Islet of Langerhans (tissue), 1 donor: Measurements from ENCODE around the gene OR10T2.
"Not testable (repeated sequence)": the region's sequence is repeated elsewhere in the genome, so short reads cannot be mapped to it uniquely, and the experiment has no call there.

Experiments used
- FAIRE-seq: peaks from one replicate; lab custom pipeline; 2011; peaks lifted over from hg19 to GRCh38; lab: Jason Lieb, UNC

The OR10T2 gene

GRCh38 chr1:158355773-158356285 is 43.4 kb downstream of the OR10T2 start:
- no peak for FAIRE-seq

DNA sequence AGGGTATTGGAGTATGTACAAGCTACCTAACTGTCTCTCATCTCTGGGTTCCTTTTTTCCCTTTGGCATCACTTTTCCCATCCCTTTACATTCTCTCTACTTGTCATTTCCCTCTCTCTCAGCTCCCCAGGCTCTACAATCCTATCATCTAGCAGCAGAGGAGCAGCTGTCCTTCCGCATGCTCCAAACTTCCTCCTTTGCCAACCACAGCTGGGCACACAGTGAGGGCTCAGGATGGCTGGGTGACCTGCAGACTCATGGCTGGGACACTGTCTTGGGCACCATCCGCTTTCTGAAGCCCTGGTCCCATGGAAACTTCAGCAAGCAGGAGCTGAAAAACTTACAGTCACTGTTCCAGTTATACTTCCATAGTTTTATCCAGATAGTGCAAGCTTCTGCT is 45.0 kb downstream of the OR10T2 start:
- no peak for FAIRE-seq

DNA sequence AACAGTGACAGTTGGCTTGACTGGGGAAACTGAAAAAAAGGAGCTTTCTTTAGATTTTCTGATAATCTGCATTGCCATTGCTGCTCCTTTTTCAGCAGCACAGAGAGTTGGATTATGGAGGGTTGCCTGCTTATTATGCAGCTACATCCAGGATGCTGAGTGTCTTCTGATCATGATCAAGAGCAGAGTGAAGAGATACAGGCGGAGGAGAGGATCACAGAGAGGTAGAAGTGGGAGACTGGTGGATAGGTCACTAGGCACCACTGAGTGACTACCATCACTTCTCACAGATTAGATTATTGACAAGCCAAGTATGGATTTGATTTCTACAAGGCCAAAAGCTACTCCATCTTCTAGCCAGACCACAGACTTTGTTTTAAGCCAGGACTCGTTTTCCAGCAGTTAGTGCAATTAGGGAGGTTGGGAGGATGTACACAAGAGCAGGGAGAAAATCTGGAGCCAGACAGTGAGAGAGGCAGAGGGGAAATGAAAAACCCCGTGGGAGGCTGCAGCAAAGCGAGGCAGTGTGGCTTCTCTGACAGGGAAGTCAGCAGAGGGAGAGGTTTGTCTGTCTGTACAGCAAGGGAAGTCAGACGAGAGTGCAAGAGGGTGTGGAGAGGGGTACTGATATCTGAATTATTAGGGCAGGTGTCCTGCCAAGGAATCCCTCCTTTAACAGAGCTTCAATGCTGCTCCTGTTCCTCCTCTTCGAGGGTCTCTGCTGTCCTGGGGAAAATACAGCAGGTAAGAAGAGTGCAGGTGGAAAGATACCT is 45.8 kb downstream of the OR10T2 start, which contains the start of gene CD1E:
Gene CD1E (plus strand): TSS at position 592 of the 773 bp plus-strand sequence. CDS start 95 bp downstream, at position 687.
- FAIRE-seq, result no peak

DNA sequence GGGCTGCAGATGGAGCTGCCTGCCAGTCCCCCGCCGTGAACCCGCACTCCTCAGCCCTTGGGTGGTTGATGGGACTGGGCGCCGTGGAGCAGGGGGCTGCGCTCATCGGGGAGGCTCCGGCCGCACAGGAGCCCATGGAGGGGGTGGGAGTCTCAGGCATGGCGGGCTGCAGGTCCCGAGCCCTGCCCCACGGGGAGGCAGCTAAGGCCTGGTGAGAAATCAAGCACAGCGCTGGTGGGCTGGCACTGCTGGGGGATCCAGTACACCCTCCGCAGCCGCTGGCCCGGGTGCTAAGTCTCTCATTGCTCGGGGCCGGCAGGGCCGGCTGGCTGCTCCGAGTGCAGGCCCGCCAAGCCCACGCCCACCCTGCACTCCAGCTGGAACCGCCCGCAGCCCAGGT is 50.3 kb downstream of the OR10T2 start:
- FAIRE-seq, result not testable (repeated sequence)
